Measurements from ENCODE around the gene TNK2.
"Not testable (repeated sequence)": the region's sequence is repeated elsewhere in the genome, so short reads cannot be mapped to it uniquely, and the experiment has no call there.

Gene TNK2

DNA sequence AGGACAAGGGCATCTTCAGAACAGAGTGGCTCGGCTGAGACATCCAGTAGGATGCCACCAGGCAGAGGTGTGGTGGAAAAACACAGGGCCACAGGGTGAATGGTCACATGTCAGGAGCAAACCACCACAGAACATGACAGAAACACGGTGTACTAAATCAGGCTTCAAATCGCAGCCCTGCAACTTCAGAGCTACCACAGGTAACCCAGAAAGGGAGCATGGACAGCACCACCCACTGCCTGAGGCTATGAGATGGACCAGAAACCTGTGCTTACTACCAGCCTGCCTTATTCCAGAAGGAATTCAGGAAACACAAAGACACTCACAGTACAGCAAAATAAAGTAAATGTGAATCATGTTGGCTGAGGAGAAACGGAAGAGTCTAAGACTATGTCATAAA, 41.8 kb upstream of the TNK2 start:
- H3K9ac ChIP-seq (ENCODE audit: low read length); H2AK5ac ChIP-seq (ENCODE audit: low read length, severe bottlenecking); H2BK120ac ChIP-seq (ENCODE audit: low read depth, low read length); H3K4me2 ChIP-seq (ENCODE audit: low read length, poor library complexity, severe bottlenecking); H3K18ac ChIP-seq (ENCODE audit: low read depth in 1 of 2, low read length in 2 of 2); H3K27me3 ChIP-seq (ENCODE audit: control insufficient read depth in 1 of 2, insufficient read depth in 1 of 2, low read length in 2 of 2); H3K14ac ChIP-seq (ENCODE audit: low read length in 2 of 2); H4K8ac ChIP-seq (ENCODE audit: low read length); H3K79me1 ChIP-seq (replicated peaks; ENCODE audit: low read length, poor library complexity, severe bottlenecking); H3K4me3 ChIP-seq (ENCODE audit: insufficient read depth in 1 of 2, low read depth in 1 of 2, low read length in 2 of 2); H3K4me1 ChIP-seq (ENCODE audit: control insufficient read depth, insufficient read depth, low read depth, low read length); DNase-seq; H2BK15ac ChIP-seq (ENCODE audit: low read depth, poor library complexity, severe bottlenecking); H3K4ac ChIP-seq (ENCODE audit: low read depth in 1 of 2, low read length in 2 of 2); H3K9me3 ChIP-seq (ENCODE audit: control insufficient read depth, low read length); H2BK12ac ChIP-seq (ENCODE audit: low read length in 2 of 2); H3K23ac ChIP-seq (ENCODE audit: low read length in 2 of 2); H3K27ac ChIP-seq (ENCODE audit: low read length, poor library complexity, severe bottlenecking); H2AFZ ChIP-seq (ENCODE audit: low read depth, low read length); H2BK5ac ChIP-seq (ENCODE audit: low read depth, low read length, poor library complexity, severe bottlenecking); H4K91ac ChIP-seq (ENCODE audit: low read length): not testable (repeated sequence)
- peaks cover 0 to 13% of the 10 kb centered on the region in 2 experiments for H3K36me3 ChIP-seq (ENCODE audit: control insufficient read depth in 1 of 2, insufficient read depth in 2 of 2, low read depth in 1 of 2, low read length in 2 of 2)
- WGBS: 97% methylated on average over 3 of the region's 4 CpGs

DNA sequence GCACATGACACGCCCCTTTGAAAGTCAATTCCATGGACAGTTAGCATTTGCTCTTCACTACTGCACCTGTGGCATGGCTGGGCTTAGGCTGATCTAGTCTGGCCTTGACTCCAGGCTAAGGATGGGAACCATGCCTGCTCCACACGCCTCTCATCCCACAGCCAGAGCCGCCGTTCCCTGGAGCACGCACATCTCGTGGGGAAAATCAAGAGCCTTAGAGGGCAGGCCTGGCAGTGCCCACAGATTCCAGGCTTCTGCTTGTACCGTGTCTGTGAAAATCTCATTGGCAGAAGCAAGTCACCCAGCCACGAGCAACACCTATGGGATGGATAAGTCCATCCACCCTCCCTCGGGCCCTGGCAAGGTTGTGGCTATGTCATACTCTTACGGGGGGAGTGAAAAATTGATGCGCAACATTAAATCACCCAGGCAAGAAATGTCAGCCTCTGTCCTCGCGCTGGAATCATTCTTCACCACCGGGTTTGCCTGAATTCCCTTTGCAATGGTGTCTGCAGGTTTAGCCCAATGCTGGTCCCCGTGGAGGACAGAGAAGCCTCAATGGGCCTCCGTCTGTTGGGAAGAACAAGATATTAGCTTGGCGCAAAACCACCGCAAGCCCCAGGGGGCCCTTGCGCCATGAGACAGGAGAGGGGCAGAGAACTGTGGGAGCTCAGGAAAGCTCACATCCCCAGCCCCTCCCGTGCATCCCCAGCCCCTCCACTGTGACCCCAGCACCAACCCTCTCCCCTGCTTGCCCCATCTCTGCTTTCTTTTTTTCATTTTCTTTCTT, 38.8 kb upstream of the TNK2 start:
- H4K8ac ChIP-seq (ENCODE audit: low read length); H3K27ac ChIP-seq (ENCODE audit: low read length, poor library complexity, severe bottlenecking); H2BK5ac ChIP-seq (ENCODE audit: low read depth, low read length, poor library complexity, severe bottlenecking); H3K27me3 ChIP-seq (ENCODE audit: control insufficient read depth in 1 of 2, insufficient read depth in 1 of 2, low read length in 2 of 2); H3K18ac ChIP-seq (ENCODE audit: low read depth in 1 of 2, low read length in 2 of 2); H3K23ac ChIP-seq (ENCODE audit: low read length in 2 of 2); H3K4me3 ChIP-seq (ENCODE audit: insufficient read depth in 1 of 2, low read depth in 1 of 2, low read length in 2 of 2); H3K9me3 ChIP-seq (ENCODE audit: control insufficient read depth, low read length); DNase-seq; H3K4me1 ChIP-seq (ENCODE audit: control insufficient read depth, insufficient read depth, low read depth, low read length); H3K9ac ChIP-seq (ENCODE audit: low read length); H3K4me2 ChIP-seq (ENCODE audit: low read length, poor library complexity, severe bottlenecking); H3K4ac ChIP-seq (ENCODE audit: low read depth in 1 of 2, low read length in 2 of 2); H2AFZ ChIP-seq (ENCODE audit: low read depth, low read length); H2BK120ac ChIP-seq (ENCODE audit: low read depth, low read length); H3K14ac ChIP-seq (ENCODE audit: low read length in 2 of 2); H2BK12ac ChIP-seq (ENCODE audit: low read length in 2 of 2); H4K91ac ChIP-seq (ENCODE audit: low read length); H2BK15ac ChIP-seq (ENCODE audit: low read depth, poor library complexity, severe bottlenecking); H2AK5ac ChIP-seq (ENCODE audit: low read length, severe bottlenecking): not testable (repeated sequence)
- Histone ChIP-seq H3K36me3 (ENCODE audit: control insufficient read depth in 1 of 2, insufficient read depth in 2 of 2, low read depth in 1 of 2, low read length in 2 of 2) (peaks cover 0 to 15% of the 10 kb centered on the region in 2 experiments), H3K79me1 (replicated peaks; ENCODE audit: low read length, poor library complexity, severe bottlenecking) (peaks cover 15% of the 10 kb centered on the region)
- 98% methylated on average over 16 of the region's 20 CpGs for WGBS

DNA sequence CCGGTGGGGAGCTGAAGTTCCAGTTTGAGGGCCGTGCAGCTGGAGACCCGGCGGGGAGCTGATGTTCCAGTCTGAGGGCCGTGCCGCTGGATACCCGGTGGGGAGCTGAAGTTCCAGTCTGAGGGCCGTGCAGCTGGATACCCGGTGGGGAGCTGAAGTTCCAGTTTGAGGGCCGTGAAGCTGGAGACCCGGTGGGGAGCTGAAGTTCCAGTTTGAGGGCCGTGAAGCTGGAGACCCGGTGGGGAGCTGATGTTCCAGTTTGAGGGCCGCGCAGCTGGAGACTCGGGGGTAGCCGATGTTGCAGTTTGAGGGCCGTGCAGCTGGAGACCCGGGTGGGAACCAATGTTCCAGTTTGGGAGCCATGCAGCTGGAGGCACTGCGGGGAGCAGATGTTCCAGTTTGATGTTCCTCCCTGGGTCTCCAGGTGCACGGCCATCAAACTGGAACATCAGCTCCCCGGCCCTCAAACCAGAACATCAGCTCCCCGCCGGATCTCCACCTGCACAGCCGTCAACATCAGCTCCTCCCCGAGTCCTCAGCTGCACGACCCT, 33.0 kb upstream of the TNK2 start:
- H3K4me1 ChIP-seq (ENCODE audit: control insufficient read depth, insufficient read depth, low read depth, low read length); DNase-seq; H3K27ac ChIP-seq (ENCODE audit: low read length, poor library complexity, severe bottlenecking); H3K4me2 ChIP-seq (ENCODE audit: low read length, poor library complexity, severe bottlenecking); H3K4ac ChIP-seq (ENCODE audit: low read depth in 1 of 2, low read length in 2 of 2); H3K23ac ChIP-seq (ENCODE audit: low read length in 2 of 2); H2BK5ac ChIP-seq (ENCODE audit: low read depth, low read length, poor library complexity, severe bottlenecking); H3K4me3 ChIP-seq (ENCODE audit: insufficient read depth in 1 of 2, low read depth in 1 of 2, low read length in 2 of 2); H4K91ac ChIP-seq (ENCODE audit: low read length); H3K9me3 ChIP-seq (ENCODE audit: control insufficient read depth, low read length); H3K9ac ChIP-seq (ENCODE audit: low read length); H3K27me3 ChIP-seq (ENCODE audit: control insufficient read depth in 1 of 2, insufficient read depth in 1 of 2, low read length in 2 of 2); H3K79me1 ChIP-seq (replicated peaks; ENCODE audit: low read length, poor library complexity, severe bottlenecking); H2BK15ac ChIP-seq (ENCODE audit: low read depth, poor library complexity, severe bottlenecking); H2BK120ac ChIP-seq (ENCODE audit: low read depth, low read length); H4K8ac ChIP-seq (ENCODE audit: low read length); H2AK5ac ChIP-seq (ENCODE audit: low read length, severe bottlenecking); H2BK12ac ChIP-seq (ENCODE audit: low read length in 2 of 2); H3K14ac ChIP-seq (ENCODE audit: low read length in 2 of 2); H3K18ac ChIP-seq (ENCODE audit: low read depth in 1 of 2, low read length in 2 of 2); H2AFZ ChIP-seq (ENCODE audit: low read depth, low read length): not testable (repeated sequence)
- H3K36me3 ChIP-seq (ENCODE audit: control insufficient read depth in 1 of 2, insufficient read depth in 2 of 2, low read depth in 1 of 2, low read length in 2 of 2): peaks cover 0 to 14% of the 10 kb centered on the region in 2 experiments
- 96% methylated on average over 25 of the region's 27 CpGs for WGBS

DNA sequence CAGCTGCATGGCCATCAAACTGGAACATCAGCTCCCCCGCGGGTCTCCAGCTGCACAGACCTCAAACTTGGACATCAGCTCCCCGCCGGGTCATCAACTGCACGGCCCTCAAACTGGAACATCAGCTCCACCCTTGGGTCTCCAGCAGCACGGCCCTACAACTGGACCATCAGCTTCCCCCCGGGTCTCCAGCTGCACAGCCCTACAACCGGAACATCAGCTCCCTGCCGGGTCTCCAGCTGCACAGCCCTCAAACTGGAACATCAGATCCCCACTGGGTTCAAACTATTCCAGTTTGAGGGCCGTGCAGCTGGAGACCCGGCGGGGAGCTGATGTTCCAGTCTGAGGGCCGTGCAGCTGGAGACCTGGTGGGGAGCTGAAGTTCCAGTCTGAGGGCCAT, 32.5 kb upstream of the TNK2 start:
- not testable (repeated sequence) for H3K4ac ChIP-seq (ENCODE audit: low read depth in 1 of 2, low read length in 2 of 2); H3K4me3 ChIP-seq (ENCODE audit: insufficient read depth in 1 of 2, low read depth in 1 of 2, low read length in 2 of 2); H3K18ac ChIP-seq (ENCODE audit: low read depth in 1 of 2, low read length in 2 of 2); H3K4me2 ChIP-seq (ENCODE audit: low read length, poor library complexity, severe bottlenecking); H2BK120ac ChIP-seq (ENCODE audit: low read depth, low read length); H3K9ac ChIP-seq (ENCODE audit: low read length); H3K79me1 ChIP-seq (replicated peaks; ENCODE audit: low read length, poor library complexity, severe bottlenecking); H3K27me3 ChIP-seq (ENCODE audit: control insufficient read depth in 1 of 2, insufficient read depth in 1 of 2, low read length in 2 of 2); H2BK12ac ChIP-seq (ENCODE audit: low read length in 2 of 2); H4K8ac ChIP-seq (ENCODE audit: low read length); H3K23ac ChIP-seq (ENCODE audit: low read length in 2 of 2); H3K4me1 ChIP-seq (ENCODE audit: control insufficient read depth, insufficient read depth, low read depth, low read length); H2AK5ac ChIP-seq (ENCODE audit: low read length, severe bottlenecking); H4K91ac ChIP-seq (ENCODE audit: low read length); H2BK15ac ChIP-seq (ENCODE audit: low read depth, poor library complexity, severe bottlenecking); H2BK5ac ChIP-seq (ENCODE audit: low read depth, low read length, poor library complexity, severe bottlenecking); H3K9me3 ChIP-seq (ENCODE audit: control insufficient read depth, low read length); DNase-seq; H3K27ac ChIP-seq (ENCODE audit: low read length, poor library complexity, severe bottlenecking); H3K14ac ChIP-seq (ENCODE audit: low read length in 2 of 2); H2AFZ ChIP-seq (ENCODE audit: low read depth, low read length)
- WGBS: 89% methylated on average over 13 of the region's 13 CpGs
- H3K36me3 ChIP-seq (ENCODE audit: control insufficient read depth in 1 of 2, insufficient read depth in 2 of 2, low read depth in 1 of 2, low read length in 2 of 2): peaks cover 0 to 14% of the 10 kb centered on the region in 2 experiments
